Effector CD8-positive, alpha-beta T cell (primary cell): Measurements from ENCODE around the gene PXYLP1.
"Not testable (repeated sequence)": the region's sequence is repeated elsewhere in the genome, so short reads cannot be mapped to it uniquely, and the experiment has no call there.

Experiments used
- DNase-seq: peaks from one replicate; lab custom pipeline; 2025; lab: John Stamatoyannopoulos, UW

Gene PXYLP1

GRCh38 chr3:141294301-141294700 lies 62.7 kb downstream of the PXYLP1 start:
- DNase-seq = no peak

DNA sequence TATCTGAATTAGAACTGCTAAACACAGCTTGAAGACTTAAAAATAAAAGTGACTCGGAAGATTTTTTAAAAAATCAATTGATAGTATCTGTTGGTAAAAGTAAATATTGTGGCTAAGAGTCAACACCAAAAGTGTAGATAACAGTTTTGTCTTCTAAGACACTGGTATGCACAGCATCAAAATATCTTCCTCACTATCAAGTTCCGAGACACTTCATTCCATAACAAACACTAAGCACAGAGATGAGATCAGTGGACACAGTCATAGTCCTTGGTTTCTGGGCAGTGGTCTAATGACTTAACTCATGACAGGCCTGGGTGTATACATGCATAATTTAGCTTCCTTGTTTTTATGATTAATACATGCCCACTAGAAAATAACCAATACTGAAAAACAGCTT lies 63.2 kb downstream of the PXYLP1 start:
- no peak for DNase-seq

- DNase-seq = not testable (repeated sequence)
These were observed 68.8 kb downstream of the PXYLP1 start for GRCh38 chr3:141300426-141300825.

- DNase-seq = no peak
These were observed 70.9 kb downstream of the PXYLP1 start for GRCh38 chr3:141302364-141303141.

DNA sequence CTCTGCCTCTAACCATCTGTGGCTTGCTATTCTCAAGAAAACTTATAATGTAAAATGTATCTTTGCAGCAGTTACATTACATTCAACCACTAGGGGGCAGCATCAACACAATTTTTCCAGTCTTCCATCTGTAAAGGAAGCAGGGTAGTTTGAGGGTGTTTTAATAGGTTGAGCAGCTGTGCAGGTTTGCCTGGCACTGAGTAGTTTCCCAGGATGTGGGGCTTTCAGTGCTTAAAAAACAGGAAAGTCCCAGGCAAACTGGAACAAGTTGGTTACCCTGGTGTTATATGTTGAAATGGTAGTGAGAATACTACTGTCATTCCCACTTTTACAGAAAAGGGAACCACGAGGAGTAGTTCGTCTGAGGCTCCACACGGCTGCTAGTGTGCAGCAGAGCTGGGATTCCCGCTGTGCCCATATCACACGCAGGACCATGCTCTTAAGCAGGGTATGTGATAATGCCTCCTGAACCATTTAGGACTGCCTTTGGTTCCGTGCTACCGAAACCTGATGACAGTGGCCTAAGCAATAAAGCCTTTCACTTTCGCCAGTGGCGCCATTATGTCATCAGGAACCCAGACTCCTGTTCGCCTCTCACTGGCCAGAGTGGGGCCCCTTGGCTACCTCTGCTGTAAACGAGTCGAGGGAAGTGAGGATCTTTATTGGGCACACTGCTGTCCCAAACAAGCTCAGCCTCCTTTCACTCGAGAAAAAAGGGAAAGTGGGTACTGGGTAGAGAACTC lies 72.0 kb downstream of the PXYLP1 start:
- DNase-seq = peak; percentile 30

GRCh38 chr3:141305436-141305835 lies 73.8 kb downstream of the PXYLP1 start:
- no peak for DNase-seq

DNA sequence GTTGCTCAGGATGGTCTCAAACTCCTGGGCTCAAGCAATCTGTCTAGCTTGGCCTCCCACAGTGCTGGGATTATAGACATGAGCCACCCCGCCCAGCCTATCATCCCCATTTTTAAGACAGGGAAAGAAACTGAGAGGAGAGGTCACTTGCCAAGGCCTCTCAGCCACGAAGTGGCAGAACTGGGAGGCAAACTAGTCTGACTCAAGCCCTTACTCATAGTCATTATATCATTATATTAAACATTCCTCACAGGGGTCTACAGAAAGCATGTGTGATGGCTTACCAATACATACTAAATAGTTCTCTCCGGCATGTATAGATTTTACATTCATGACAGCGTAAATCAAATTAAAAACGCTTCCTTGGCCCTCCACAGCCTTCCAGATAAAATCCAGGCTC lies 74.7 kb downstream of the PXYLP1 start:
- no peak for DNase-seq

- no peak for DNase-seq
These were observed 75.3 kb downstream of the PXYLP1 start for GRCh38 chr3:141306922-141307321.

DNA sequence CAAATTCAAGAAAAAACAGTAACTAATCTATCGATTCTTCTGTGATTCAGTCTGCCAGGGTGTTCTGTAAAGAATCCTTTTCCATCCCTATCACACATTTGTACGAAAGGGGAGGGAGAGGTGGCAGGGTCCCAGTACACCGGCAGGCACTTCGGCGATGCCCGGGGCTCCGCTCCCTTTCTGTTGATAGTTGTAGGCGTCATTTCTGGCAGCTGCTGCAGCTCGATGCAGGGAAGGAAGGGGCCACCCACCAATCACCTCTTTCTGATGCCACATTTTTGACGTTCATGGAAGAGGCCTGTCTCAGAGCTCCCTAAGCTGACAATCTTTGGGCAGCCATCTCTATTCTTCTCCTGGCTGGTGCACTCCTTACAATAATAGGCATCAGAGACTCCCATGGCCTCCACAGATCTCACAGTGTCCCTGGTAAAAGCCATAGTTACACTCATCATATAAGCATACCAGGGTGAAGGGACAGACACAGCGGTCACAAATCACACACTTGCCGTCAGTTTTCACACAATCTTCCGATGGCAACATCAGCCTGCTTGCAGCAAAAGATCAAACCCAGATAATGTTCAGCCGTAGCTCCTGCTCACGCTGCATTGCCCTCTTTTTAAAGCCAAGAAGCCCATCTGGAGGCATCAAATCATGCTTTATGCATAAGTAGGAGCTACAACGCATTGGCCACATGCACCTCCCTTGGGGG lies 75.9 kb downstream of the PXYLP1 start:
- no peak for DNase-seq

- no peak for DNase-seq
These were observed 77.1 kb downstream of the PXYLP1 start for GRCh38 chr3:141308588-141309218.

GRCh38 chr3:141311170-141311495 lies 79.5 kb downstream of the PXYLP1 start:
- no peak for DNase-seq

DNA sequence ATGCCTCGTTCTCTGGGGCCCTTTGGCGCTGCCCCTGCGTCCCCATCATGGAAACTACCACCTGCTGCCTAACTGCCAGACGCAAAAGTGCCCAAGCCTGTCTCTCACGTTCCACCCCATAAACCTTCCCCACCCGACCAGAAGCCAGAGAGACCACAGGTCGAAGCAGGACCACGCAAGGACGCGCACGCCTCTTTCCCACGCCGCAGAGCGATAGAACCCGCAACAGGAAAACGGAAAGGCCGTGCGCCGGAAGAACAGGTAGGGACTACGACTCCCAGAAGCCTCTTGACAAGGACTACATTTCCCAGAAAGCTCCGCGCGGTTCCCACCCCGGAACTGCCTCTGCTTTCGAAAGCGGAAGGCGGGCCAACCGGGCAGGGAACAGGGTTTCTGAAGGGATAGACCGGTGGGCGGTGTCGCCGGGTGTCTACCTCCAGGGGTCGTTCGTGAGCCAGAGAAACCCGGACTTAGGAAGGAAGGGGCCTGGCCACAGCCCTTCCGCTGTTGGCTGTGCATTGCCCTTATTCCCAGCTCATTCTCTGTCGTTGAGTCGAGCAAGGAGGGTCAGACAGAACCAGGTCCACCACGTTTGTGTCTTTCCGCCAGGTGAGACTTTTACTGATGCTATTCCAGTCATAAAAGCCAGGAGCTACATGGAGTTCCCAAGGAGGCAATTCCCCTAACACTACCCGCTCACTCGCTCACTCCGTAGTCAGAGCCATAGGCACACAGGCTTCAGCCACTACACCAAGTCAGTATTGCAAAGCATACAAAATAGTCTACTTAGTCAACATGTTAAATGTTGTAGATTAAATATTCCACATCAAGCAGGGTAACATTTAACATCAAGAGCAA lies 80.1 kb downstream of the PXYLP1 start:
- DNase-seq = peak; percentile 96

DNA sequence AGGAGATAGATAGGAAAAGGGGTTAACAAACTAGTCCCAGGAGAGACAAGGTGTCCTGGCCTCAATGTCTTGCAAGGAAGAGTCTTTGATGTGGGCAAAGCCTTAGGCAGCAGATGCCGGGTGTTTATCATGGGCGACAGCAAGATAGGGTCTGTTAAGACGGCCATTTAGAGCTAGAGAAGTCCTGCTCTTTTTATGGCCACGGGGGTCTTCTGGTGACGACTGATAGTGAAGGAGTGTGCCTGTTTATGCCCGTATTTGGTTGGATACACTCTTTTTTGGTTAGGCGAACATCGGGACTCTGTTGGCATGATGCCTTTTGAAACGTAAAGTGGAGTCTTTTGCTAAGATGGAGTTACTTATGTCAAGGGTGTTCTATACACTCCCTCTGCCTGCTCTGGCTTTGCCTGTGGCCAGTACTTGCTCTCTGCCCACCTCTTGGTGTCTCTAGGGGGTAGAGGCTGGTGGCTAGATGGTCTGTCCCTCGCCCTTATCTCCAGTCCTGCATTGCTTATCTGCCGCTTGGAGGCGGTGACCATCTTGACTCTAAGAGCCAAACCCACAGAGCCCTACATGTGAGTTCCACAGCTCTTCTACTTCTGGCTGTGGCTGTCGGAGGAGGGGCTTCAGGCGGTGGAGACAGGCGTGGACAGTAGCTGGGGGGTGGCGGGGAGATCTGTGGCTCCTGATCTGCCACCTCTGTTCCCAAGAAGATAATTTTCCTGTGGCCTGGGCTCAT lies 80.9 kb downstream of the PXYLP1 start:
- no peak for DNase-seq

DNA sequence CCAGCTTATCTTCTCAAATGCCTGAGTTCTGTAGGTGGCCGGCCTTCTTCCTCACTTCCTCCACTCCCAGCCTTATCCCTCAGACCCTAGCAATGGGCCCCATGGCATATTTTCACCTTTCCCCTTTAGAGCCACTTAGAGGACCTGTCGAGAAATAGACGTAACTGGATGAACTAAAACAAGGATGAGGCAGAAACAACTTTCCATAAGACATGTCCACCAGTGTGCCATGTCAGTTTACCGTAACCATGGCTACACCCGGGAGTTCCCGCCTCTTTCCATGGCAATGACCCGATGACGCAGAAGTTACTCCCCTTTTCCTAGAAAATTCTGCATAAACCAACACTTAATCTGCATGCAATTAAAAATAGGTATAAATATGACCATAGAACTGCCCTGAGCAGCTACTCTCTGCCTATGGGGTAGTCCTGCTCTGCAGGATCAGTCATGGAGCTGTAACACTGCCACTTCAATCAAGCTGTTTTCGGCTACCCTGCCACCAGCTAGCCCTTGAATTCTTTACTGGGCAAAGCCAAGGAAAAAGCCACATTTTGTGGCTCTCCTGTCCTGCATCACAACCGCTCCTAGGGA lies 81.6 kb downstream of the PXYLP1 start:
- no peak for DNase-seq

- DNase-seq = not testable (repeated sequence)
These were observed 82.8 kb downstream of the PXYLP1 start for GRCh38 chr3:141314415-141314814.

GRCh38 chr3:141316851-141317250 lies 85.2 kb downstream of the PXYLP1 start:
- DNase-seq = no peak

GRCh38 chr3:141320399-141321108 lies 88.9 kb downstream of the PXYLP1 start:
- DNase-seq = no peak

GRCh38 chr3:141321109-141321497 lies 89.5 kb downstream of the PXYLP1 start:
- no peak for DNase-seq

DNA sequence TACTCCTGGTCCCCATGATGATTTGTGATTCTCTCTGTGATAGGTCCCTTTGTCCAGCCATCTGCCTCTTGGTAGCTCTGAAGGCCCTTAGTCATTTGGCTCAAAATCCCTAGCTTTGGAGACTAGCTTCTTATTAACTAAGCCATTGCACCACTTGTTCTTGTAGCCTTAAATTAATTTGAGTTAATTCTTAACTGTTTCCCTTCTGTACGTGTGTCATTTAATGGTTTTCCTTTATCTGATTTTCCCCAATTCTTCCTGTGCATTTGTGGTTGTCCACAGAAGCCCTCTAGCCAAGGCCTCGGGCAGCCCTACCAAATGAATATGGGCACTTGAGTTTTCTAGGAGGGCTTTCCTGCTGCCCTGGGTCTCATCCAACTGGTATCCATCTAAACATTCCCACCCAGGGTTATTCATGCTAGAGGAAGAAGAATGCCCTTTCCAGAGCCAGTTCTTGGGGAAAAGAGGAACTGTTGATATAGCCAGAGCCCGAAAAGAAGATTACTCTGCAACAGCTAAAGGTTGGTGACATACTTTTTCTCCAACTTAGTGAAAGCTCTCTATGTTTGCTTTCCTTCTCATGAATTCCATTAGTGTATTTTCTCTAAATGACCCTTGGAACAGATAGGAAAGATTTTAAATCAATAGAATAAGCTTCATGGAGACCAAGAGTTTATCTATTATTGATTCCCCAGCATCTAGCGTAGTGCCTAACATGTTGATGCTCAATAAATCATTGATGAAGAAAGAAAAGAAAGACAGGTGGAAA lies 92.5 kb downstream of the PXYLP1 start:
- DNase-seq = no peak
